GM12878 (cell line): ENCODE results near the gene SYNJ2BP. TPM values are rescaled to one million over a fixed set of nuclear protein-coding genes. Genes with fewer than 3 reads are reported as not detected.

Experiments
- ATAC-seq: fragments of 200-7000 bp; cut with Tn5 transposase; 3 replicates; pipeline ENCODE4 v1.9.1; 2020; ENCODE audit warnings: mild to moderate bottlenecking, moderate library complexity
- BruUV-seq: library from RNA; stranded (reverse); fragments of 400-500 nt; replicated peaks from 2 replicates; lab custom pipeline; 2021; lab: Mats Ljungman, UMichigan
- CTCF ChIA-PET: fragments of 300-600 bp; sonication (Branson Sonifier 250); formaldehyde crosslinking; extraction: SDS; loops from one replicate; lab custom pipeline; 2021; ENCODE audit warnings: inconsistent platforms; lab: Yijun Ruan, JAX
- POLR2A ChIA-PET: fragments of 350-600 bp; formaldehyde crosslinking; extraction: SDS; loops from one replicate; lab custom pipeline; 2021; ENCODE audit warnings: inconsistent platforms; lab: Charles Lee
- RAD21 ChIA-PET: fragments of 300-600 bp; sonication (Branson Sonifier 250); formaldehyde crosslinking; loops from one replicate; lab custom pipeline; 2023; ENCODE audit warnings: antibody characterized with exemption; ENCODE audit not compliant: unreplicated experiment; lab: Charles Lee
- SMC1A ChIA-PET: fragments of 300-600 bp; sonication (Branson Sonifier 250); formaldehyde crosslinking; loops from one replicate; lab custom pipeline; 2023; ENCODE audit not compliant: unreplicated experiment, uncharacterized antibody; lab: Charles Lee
- DNase-seq: peaks from one replicate; pipeline ENCODE4 v3.0.0-alpha.2; 2011; ENCODE audit warnings: low read depth, low spot score
- FAIRE-seq: peaks from 3 replicates; lab custom pipeline; 2011; peaks lifted over from hg19 to GRCh38; lab: Jason Lieb, UNC
- H2AFZ ChIP-seq: 2 replicates; pipeline ENCODE4 v1.6.0; 2011; ENCODE audit warnings: low read depth, low read length, control low read depth; ENCODE audit not compliant: control insufficient read depth
- H3K27ac ChIP-seq: 2 replicates; pipeline ENCODE4 v1.5.1; 2011; ENCODE audit warnings: control low read depth; ENCODE audit not compliant: control insufficient read depth, insufficient read depth
- H3K27me3 ChIP-seq, 2 experiments: replicated peaks in 1 of 2; 2 replicates each; pipeline versions ENCODE4 v1.6.0 to v1.6.1; 2011; ENCODE audit warnings: low read length in 1 of 2; ENCODE audit not compliant: control insufficient read depth in 2 of 2, insufficient read depth in 2 of 2
- H3K36me3 ChIP-seq, 2 experiments: 2 replicates each; pipeline ENCODE4 v1.5.1; 2011; ENCODE audit warnings: low read length in 1 of 2; ENCODE audit not compliant: control insufficient read depth in 2 of 2, insufficient read depth in 2 of 2
- H3K4me1 ChIP-seq: 2 replicates; pipeline ENCODE4 v1.6.1; 2011; ENCODE audit warnings: mild to moderate bottlenecking, low read length, moderate library complexity, mixed read lengths; ENCODE audit not compliant: control insufficient read depth, insufficient read depth
- H3K4me2 ChIP-seq: 2 replicates; pipeline ENCODE4 v1.6.0; 2011; ENCODE audit warnings: control low read depth; ENCODE audit not compliant: control insufficient read depth, insufficient read depth
- H3K4me3 ChIP-seq: fragments of 200-600 bp; sonication (generic); 2 replicates; pipeline ENCODE4 v1.5.1; 2016
- H3K79me2 ChIP-seq: 2 replicates; pipeline ENCODE4 v1.6.0; 2011; ENCODE audit warnings: low read length; ENCODE audit not compliant: control insufficient read depth, insufficient read depth
- H3K9ac ChIP-seq: 2 replicates; pipeline ENCODE4 v1.8.0; 2011; ENCODE audit warnings: low read length, control low read depth, mixed read lengths; ENCODE audit not compliant: control insufficient read depth, insufficient read depth
- H3K9me3 ChIP-seq: replicated peaks from 3 replicates; pipeline ENCODE4 v1.5.1; 2011; ENCODE audit warnings: mild to moderate bottlenecking, low read length; ENCODE audit not compliant: control insufficient read depth, insufficient read depth
- H4K20me1 ChIP-seq: 2 replicates; pipeline ENCODE4 v1.6.0; 2011; ENCODE audit not compliant: control insufficient read depth, insufficient read depth
- ATF7 ChIP-seq: fragments of 450-650 bp; IDR thresholded peaks from 2 replicates; pipeline ENCODE4 v1.6.1; 2016; ENCODE audit warnings: low read depth, mild to moderate bottlenecking
- EGR1 ChIP-seq, 2 experiments: IDR thresholded peaks; 1 replicate in 1 of 2; 2 replicates in 1 of 2; pipeline ENCODE4 v1.6.1; 2011 to 2012; ENCODE audit warnings: low read depth in 2 of 2, low read length in 2 of 2, borderline replicate concordance in 1 of 2, mild to moderate bottlenecking in 1 of 2, moderate library complexity in 1 of 2
- FOXM1 ChIP-seq: IDR thresholded peaks from 2 replicates; pipeline ENCODE4 v1.6.1; 2012; ENCODE audit warnings: low read depth, mild to moderate bottlenecking, inconsistent platforms, low read length, moderate library complexity
- GABPA ChIP-seq: IDR thresholded peaks from 2 replicates; pipeline ENCODE4 v1.6.1; 2014; ENCODE audit warnings: antibody characterized with exemption, low read depth, mild to moderate bottlenecking, inconsistent platforms
- HDAC2 ChIP-seq: fragments of 200-600 bp; sonication (generic); IDR thresholded peaks from 2 replicates; pipeline ENCODE4 v1.6.1; 2017
- IRF4 ChIP-seq: IDR thresholded peaks from 2 replicates; pipeline ENCODE4 v1.6.1; 2011; ENCODE audit warnings: low read depth, low read length
- MEF2B ChIP-seq: fragments of 450-650 bp; IDR thresholded peaks from 2 replicates; pipeline ENCODE4 v1.6.1; 2018; ENCODE audit warnings: mild to moderate bottlenecking, moderate library complexity; ENCODE audit not compliant: partially characterized antibody, poor library complexity, severe bottlenecking
- MXI1 ChIP-seq: fragments of 150-350 bp; IDR thresholded peaks from 2 replicates; pipeline ENCODE4 v1.6.1; 2011; ENCODE audit warnings: low read depth, mild to moderate bottlenecking, inconsistent platforms, low read length, improper control_type of control experiment
- NFYA ChIP-seq: IDR thresholded peaks from 2 replicates; pipeline ENCODE4 v1.6.1; 2011; ENCODE audit warnings: low read depth, mild to moderate bottlenecking, low read length, improper control_type of control experiment, borderline replicate concordance
- NR2C1 ChIP-seq: fragments of 450-650 bp; IDR thresholded peaks from 2 replicates; pipeline ENCODE4 v1.6.1; 2017; ENCODE audit warnings: antibody characterized with exemption, mild to moderate bottlenecking, moderate library complexity
- POLR2AphosphoS2 ChIP-seq: IDR thresholded peaks from 2 replicates; pipeline ENCODE4 v1.6.1; 2011; ENCODE audit warnings: low read depth, mild to moderate bottlenecking, low read length, improper control_type of control experiment, moderate library complexity
- RB1 ChIP-seq: fragments of 450-650 bp; formaldehyde crosslinking; IDR thresholded peaks from 2 replicates; pipeline ENCODE4 v1.6.1; 2017; ENCODE audit warnings: mild to moderate bottlenecking, borderline replicate concordance
- RFX5 ChIP-seq: IDR thresholded peaks from 2 replicates; pipeline ENCODE4 v1.6.1; 2011; ENCODE audit warnings: low read depth, low read length, improper control_type of control experiment
- SMAD1 ChIP-seq: fragments of 450-650 bp; IDR thresholded peaks from 2 replicates; pipeline ENCODE4 v1.6.1; 2018; ENCODE audit warnings: mild to moderate bottlenecking, low read depth; ENCODE audit not compliant: partially characterized antibody
- SREBF2 ChIP-seq: IDR thresholded peaks from 2 replicates; pipeline ENCODE4 v1.6.1; 2012; ENCODE audit warnings: mild to moderate bottlenecking, low read length
- WGBS: methylation state at CpG from one replicate; pipeline ENCODE4 v1.1.6; 2016; ENCODE audit warnings: low lambda C conversion rate; ENCODE audit not compliant: insufficient replicate concordance, insufficient coverage; ENCODE audit errors: missing lambda C conversion rate; 5-methylcytosine and 5-hydroxymethylcytosine counted together
- in situ Hi-C: fragments of 300-500 bp; cut with MboI; formaldehyde crosslinking; loops from 9 replicates; pipeline ENCODE4 v1.14.3; 2018; ENCODE audit warnings: mixed read lengths
- intact Hi-C: fragments of 100-400 bp; cut with micrococcal nuclease; formaldehyde crosslinking; loops from one replicate; pipeline ENCODE4 v1.14.2; 2022; ENCODE audit not compliant: unreplicated experiment
- polyA plus RNA-seq, 11 experiments: library from polyadenylated mRNA; depleted of rRNA in 4 of 11; unstranded in 6 of 11; stranded (reverse) in 5 of 11; fragments of >200 nt; fragmentation: Nextera tagmentation in 4 of 11; fragmentation: Illumina TruSeq in 1 of 11; extraction: Ambion mirVana in 4 of 11; extraction: Trizol in 1 of 11; gene quantifications; 1 replicate in 1 of 11; 2 replicates in 10 of 11; pipeline versions ENCODE4 v1.2.1 to v1.2.3, GENCODE V29; 2011 to 2016; ENCODE audit warnings: inconsistent platforms in 2 of 11, missing spikeins in 2 of 11, low read depth in 1 of 11
- total RNA-seq, 4 experiments: library from RNA; depleted of rRNA in 3 of 4; stranded (reverse); fragments of >200 nt in 3 of 4; fragmentation: Illumina TruSeq in 1 of 4; extraction: Trizol in 1 of 4; gene quantifications; 2 replicates each; pipeline versions ENCODE4 v1.2.1 to v1.2.3, GENCODE V29; 2013 to 2021
- TF ChIP-seq, protein P1 (sequence below): fragments of 150-350 bp; IDR thresholded peaks from 2 replicates; pipeline ENCODE4 v1.6.1; 2016; ENCODE audit warnings: low read depth, low read length
- TF ChIP-seq, protein P2 (sequence below): fragments of 450-650 bp; IDR thresholded peaks from 2 replicates; pipeline ENCODE4 v1.6.1; 2016; ENCODE audit warnings: mild to moderate bottlenecking
- TF ChIP-seq, protein P3 (sequence below): IDR thresholded peaks from 2 replicates; pipeline ENCODE4 v1.6.1; 2011; ENCODE audit warnings: low read depth, low read length, improper control_type of control experiment, borderline replicate concordance

SYNJ2BP gene
- total and polyA plus RNA-seq, 10 of the 15 experiments (the other 5 are each of a cell fraction or from before 2014, with no cell fraction given): 8.0 to 27.5 (median 17.5) TPM

DNA sequence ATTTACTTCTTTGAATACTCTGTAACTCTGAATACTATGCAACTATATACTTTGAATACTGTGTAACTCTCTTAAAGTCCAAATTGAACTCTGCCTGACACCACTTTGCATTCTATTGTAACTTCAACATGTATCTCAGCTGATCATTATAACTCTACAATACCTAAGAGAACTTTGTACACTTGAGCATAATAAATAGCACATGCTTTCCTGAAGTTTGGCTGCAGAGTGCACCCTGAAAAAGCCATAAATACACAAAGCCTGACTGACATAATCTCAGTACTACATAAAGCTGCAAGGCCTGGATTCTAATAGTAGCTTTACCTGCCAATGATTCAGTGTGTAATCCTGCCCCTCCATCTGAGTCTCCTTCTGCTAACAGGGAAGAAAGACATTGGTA lies 36.1 kb downstream of the SYNJ2BP start (continued):
- TF ChIP-seq, protein P1, sequence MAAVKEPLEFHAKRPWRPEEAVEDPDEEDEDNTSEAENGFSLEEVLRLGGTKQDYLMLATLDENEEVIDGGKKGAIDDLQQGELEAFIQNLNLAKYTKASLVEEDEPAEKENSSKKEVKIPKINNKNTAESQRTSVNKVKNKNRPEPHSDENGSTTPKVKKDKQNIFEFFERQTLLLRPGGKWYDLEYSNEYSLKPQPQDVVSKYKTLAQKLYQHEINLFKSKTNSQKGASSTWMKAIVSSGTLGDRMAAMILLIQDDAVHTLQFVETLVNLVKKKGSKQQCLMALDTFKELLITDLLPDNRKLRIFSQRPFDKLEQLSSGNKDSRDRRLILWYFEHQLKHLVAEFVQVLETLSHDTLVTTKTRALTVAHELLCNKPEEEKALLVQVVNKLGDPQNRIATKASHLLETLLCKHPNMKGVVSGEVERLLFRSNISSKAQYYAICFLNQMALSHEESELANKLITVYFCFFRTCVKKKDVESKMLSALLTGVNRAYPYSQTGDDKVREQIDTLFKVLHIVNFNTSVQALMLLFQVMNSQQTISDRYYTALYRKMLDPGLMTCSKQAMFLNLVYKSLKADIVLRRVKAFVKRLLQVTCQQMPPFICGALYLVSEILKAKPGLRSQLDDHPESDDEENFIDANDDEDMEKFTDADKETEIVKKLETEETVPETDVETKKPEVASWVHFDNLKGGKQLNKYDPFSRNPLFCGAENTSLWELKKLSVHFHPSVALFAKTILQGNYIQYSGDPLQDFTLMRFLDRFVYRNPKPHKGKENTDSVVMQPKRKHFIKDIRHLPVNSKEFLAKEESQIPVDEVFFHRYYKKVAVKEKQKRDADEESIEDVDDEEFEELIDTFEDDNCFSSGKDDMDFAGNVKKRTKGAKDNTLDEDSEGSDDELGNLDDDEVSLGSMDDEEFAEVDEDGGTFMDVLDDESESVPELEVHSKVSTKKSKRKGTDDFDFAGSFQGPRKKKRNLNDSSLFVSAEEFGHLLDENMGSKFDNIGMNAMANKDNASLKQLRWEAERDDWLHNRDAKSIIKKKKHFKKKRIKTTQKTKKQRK: no peak
- no peak for TF ChIP-seq HDAC2
- TF ChIP-seq, all 136 proteins: peak for 0

DNA sequence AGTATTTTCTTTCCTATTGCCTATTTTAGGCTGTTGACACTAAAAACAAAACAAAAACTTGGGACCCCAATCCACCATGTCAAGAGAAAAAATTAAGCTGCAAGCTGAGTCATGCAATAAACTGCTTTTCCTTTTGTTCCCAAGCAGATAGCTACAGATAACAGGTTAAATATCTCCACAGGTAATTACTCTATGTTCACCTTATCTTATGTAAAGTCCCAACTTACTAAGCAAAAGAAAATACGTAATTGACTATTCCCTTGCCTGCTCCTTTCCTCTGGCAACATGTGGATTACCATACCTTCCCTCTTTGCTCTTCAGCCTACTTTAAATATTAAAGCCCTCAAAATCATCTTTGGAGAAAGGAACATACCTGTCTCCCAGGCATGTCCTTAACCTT lies 38.2 kb downstream of the SYNJ2BP start:
- intact Hi-C loops: no loop called here
- ChIA-PET CTCF (no interaction called here), SMC1A (no interaction called here), POLR2A (no interaction called here), RAD21 (no interaction called here)
- Histone ChIP-seq H3K9me3 (no peaks in the 10 kb centered on the region), H3K9ac (no peak overlapping the region), H4K20me1 (no peaks in the 10 kb centered on the region), H3K27me3 (no peaks in the 10 kb centered on the region), H3K36me3 (no peaks in the 10 kb centered on the region; a peak in 1 of 4 replicates), H3K4me3 (no peak overlapping the region), H3K4me2 (no peak overlapping the region), H3K79me2 (no peaks in the 10 kb centered on the region), H3K27ac (no peak overlapping the region), H2AFZ (no peak overlapping the region), H3K4me1 (no peaks in the 10 kb centered on the region)
- no peak for ATAC-seq
- DNase-seq: no peak
- no peak for FAIRE-seq
- in situ Hi-C loops: no loop called here
- WGBS: 94% methylated on average over 1 of the region's 1 CpG
- no TSS peak for BruUV-seq
- no peak for TF ChIP-seq FOXM1
- TF ChIP-seq POLR2AphosphoS2: no peak
- no peak for TF ChIP-seq NR2C1
- TF ChIP-seq MEF2B: no peak
- TF ChIP-seq NFYA: no peak
- no peak for TF ChIP-seq ATF7
- no peak for TF ChIP-seq SREBF2
- TF ChIP-seq RB1: no peak
- TF ChIP-seq SMAD1: no peak
- TF ChIP-seq, protein P2, sequence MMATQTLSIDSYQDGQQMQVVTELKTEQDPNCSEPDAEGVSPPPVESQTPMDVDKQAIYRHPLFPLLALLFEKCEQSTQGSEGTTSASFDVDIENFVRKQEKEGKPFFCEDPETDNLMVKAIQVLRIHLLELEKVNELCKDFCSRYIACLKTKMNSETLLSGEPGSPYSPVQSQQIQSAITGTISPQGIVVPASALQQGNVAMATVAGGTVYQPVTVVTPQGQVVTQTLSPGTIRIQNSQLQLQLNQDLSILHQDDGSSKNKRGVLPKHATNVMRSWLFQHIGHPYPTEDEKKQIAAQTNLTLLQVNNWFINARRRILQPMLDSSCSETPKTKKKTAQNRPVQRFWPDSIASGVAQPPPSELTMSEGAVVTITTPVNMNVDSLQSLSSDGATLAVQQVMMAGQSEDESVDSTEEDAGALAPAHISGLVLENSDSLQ: no peak
- TF ChIP-seq, protein P3, sequence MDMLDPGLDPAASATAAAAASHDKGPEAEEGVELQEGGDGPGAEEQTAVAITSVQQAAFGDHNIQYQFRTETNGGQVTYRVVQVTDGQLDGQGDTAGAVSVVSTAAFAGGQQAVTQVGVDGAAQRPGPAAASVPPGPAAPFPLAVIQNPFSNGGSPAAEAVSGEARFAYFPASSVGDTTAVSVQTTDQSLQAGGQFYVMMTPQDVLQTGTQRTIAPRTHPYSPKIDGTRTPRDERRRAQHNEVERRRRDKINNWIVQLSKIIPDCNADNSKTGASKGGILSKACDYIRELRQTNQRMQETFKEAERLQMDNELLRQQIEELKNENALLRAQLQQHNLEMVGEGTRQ: no peak
- TF ChIP-seq EGR1 (IDR thresholded peaks at IDR 0.05; ENCODE audit: borderline replicate concordance in 1 of 2, low read depth in 2 of 2, low read length in 2 of 2): no peak
- TF ChIP-seq MXI1: no peak
- no peak for TF ChIP-seq GABPA
- TF ChIP-seq RFX5: no peak
- TF ChIP-seq IRF4: no peak
